Gastroesophageal sphincter (tissue), 3 donors: Measurements from ENCODE around the gene STAM2.

Source experiments
- EP300 ChIP-seq: sonication (generic); formaldehyde crosslinking; IDR thresholded peaks from one replicate; pipeline ENCODE4 v1.6.1; 2017; ENCODE audit warnings: antibody characterized with exemption, mild to moderate bottlenecking
- POLR2A ChIP-seq, 2 donors: fragments of 450-650 bp; IDR thresholded peaks; one replicate each; pipeline ENCODE4 v1.6.1; 2017; ENCODE audit warnings: antibody characterized with exemption in 2 of 2, mild to moderate bottlenecking in 2 of 2, moderate library complexity in 1 of 2
- TF ChIP-seq, protein P1 (sequence below), 4 experiments: fragments of 200-600 bp in 2 of 4; fragments of 450-650 bp in 2 of 4; sonication (generic) in 1 of 4; IDR thresholded peaks; one replicate each; pipeline ENCODE4 v1.5.1; 2017 to 2019; ENCODE audit warnings: antibody characterized with exemption in 4 of 4, mild to moderate bottlenecking in 2 of 4, moderate library complexity in 2 of 4

DNA sequence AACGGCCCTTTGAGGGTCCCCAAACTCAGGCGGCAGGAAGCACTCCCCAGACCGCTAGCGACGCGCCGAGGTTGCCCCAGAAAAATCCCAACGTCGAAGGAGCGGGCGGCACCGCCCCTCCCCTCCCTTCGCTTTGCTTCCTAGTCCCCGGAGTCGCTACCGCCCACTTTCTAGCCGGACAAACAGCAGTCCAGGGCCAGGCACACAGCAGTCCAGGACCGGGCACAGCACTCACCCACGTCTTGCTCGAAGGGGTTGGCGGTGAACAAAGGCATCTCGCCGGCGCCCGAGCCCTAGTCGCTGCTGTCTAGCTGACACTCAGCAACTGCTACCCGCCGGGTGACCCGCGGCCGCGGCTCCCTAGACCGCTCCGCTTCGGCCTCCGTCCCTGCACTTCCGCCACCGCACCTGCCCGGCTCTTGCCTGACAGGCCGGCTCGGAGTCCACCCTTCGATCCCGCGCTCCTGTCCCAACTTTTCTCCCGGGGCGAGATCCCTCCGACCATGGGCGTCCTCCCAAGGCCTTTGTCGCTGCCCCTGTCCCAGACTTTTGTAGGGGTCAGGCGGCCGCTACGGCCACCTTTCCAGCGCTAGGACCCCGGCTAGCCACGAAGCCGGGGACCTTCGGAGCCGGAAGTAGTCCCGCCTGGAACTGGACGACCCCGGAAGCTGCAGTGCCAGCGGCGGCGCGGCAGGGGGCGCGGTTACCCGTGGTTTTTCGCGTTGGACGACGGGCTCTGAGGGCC lies at the start of gene STAM2:
- TF ChIP-seq, protein P1, sequence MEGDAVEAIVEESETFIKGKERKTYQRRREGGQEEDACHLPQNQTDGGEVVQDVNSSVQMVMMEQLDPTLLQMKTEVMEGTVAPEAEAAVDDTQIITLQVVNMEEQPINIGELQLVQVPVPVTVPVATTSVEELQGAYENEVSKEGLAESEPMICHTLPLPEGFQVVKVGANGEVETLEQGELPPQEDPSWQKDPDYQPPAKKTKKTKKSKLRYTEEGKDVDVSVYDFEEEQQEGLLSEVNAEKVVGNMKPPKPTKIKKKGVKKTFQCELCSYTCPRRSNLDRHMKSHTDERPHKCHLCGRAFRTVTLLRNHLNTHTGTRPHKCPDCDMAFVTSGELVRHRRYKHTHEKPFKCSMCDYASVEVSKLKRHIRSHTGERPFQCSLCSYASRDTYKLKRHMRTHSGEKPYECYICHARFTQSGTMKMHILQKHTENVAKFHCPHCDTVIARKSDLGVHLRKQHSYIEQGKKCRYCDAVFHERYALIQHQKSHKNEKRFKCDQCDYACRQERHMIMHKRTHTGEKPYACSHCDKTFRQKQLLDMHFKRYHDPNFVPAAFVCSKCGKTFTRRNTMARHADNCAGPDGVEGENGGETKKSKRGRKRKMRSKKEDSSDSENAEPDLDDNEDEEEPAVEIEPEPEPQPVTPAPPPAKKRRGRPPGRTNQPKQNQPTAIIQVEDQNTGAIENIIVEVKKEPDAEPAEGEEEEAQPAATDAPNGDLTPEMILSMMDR (IDR thresholded peaks at IDR 0.05) = peak; percentile 86 to 94 (median 90)
- TF ChIP-seq POLR2A (IDR thresholded peaks at IDR 0.05) (peak; percentile 76 to 83), EP300 (no peak)
